ENCODE results near the gene SUMO3.

SUMO3 gene

GRCh38 chr21:44853601-44854390 lies 35.9 kb upstream of the SUMO3 start:
- no peak overlapping the region for H3K4me3 ChIP-seq (replicated peaks; ENCODE audit: low read depth, low read length)
- no peak for DNase-seq (ENCODE audit: extremely low read depth, low read depth)
- no peak for TF ChIP-seq CTCF (IDR thresholded peaks at IDR 0.05; ENCODE audit: low read depth, low read length, missing control alignments)

GRCh38 chr21:44850905-44851657 lies 33.2 kb upstream of the SUMO3 start:
- no peak for TF ChIP-seq CTCF (IDR thresholded peaks at IDR 0.05; ENCODE audit: low read depth, low read length, missing control alignments)
- DNase-seq (ENCODE audit: extremely low read depth, low read depth): no peak
- no peak overlapping the region for H3K4me3 ChIP-seq (replicated peaks; ENCODE audit: low read depth, low read length)

GRCh38 chr21:44850208-44850800 lies 32.4 kb upstream of the SUMO3 start:
- no peak for TF ChIP-seq CTCF (IDR thresholded peaks at IDR 0.05; ENCODE audit: low read depth, low read length, missing control alignments)
- no peak overlapping the region for H3K4me3 ChIP-seq (replicated peaks; ENCODE audit: low read depth, low read length)
- no peak for DNase-seq (ENCODE audit: extremely low read depth, low read depth)

- H3K4me3 ChIP-seq (replicated peaks; ENCODE audit: low read depth, low read length): no peak overlapping the region
- DNase-seq (ENCODE audit: extremely low read depth, low read depth): no peak
- TF ChIP-seq CTCF (IDR thresholded peaks at IDR 0.05; ENCODE audit: low read depth, low read length, missing control alignments): no peak
Measured at GRCh38 chr21:44849616-44850130, 31.8 kb upstream of the SUMO3 start.

GRCh38 chr21:44848821-44849521 lies 31.1 kb upstream of the SUMO3 start:
- H3K4me3 ChIP-seq (replicated peaks; ENCODE audit: low read depth, low read length): no peak overlapping the region
- DNase-seq (ENCODE audit: extremely low read depth, low read depth): no peak
- no peak for TF ChIP-seq CTCF (IDR thresholded peaks at IDR 0.05; ENCODE audit: low read depth, low read length, missing control alignments)

- H3K4me3 ChIP-seq (replicated peaks; ENCODE audit: low read depth, low read length): no peak overlapping the region
- DNase-seq (ENCODE audit: extremely low read depth, low read depth): no peak
- TF ChIP-seq CTCF (IDR thresholded peaks at IDR 0.05; ENCODE audit: low read depth, low read length, missing control alignments): no peak
Measured at GRCh38 chr21:44847261-44848056, 29.6 kb upstream of the SUMO3 start.

Measured in HFF-Myc (cell line).